RWPE2 (cell line): ENCODE measurements around the gene CPEB4.

Experiments
- ATAC-seq: fragments of 200-7000 bp; cut with Tn5 transposase; 3 replicates; pipeline ENCODE4 v1.9.1; 2021; ENCODE audit warnings: low read depth
- DNase-seq: peaks from one replicate; pipeline ENCODE4 v3.0.0-alpha.2; 2020; ENCODE audit warnings: low spot score
- H3K27ac ChIP-seq: fragments of 450-650 bp; 2 replicates; pipeline ENCODE4 v1.5.1; 2017; ENCODE audit warnings: mild to moderate bottlenecking; ENCODE audit not compliant: poor library complexity, severe bottlenecking
- H3K27me3 ChIP-seq: fragments of 250-450 bp; sonication (Bioruptor Pico); 2 replicates; pipeline ENCODE4 v1.5.1; 2021; ENCODE audit warnings: mild to moderate bottlenecking, moderate library complexity; ENCODE audit not compliant: insufficient read depth, poor library complexity, severe bottlenecking
- H3K36me3 ChIP-seq: fragments of 250-450 bp; sonication (Bioruptor Pico); 2 replicates; pipeline ENCODE4 v1.5.1; 2020; ENCODE audit warnings: low read depth, mild to moderate bottlenecking, moderate library complexity
- H3K4me1 ChIP-seq: fragments of 250-450 bp; sonication (Bioruptor Pico); 2 replicates; pipeline ENCODE4 v1.5.1; 2021; ENCODE audit warnings: mild to moderate bottlenecking, moderate library complexity; ENCODE audit not compliant: insufficient read depth, poor library complexity, severe bottlenecking
- H3K4me3 ChIP-seq: fragments of 250-450 bp; sonication (Bioruptor Pico); 2 replicates; pipeline ENCODE4 v1.5.1; 2021; ENCODE audit warnings: mild to moderate bottlenecking, moderate library complexity; ENCODE audit not compliant: severe bottlenecking
- H3K9me3 ChIP-seq: fragments of 250-450 bp; sonication (Bioruptor Pico); 2 replicates; pipeline ENCODE4 v1.5.1; 2021; ENCODE audit warnings: mild to moderate bottlenecking, moderate library complexity; ENCODE audit not compliant: severe bottlenecking
- CTCF ChIP-seq: fragments of 450-650 bp; IDR thresholded peaks from one replicate; pipeline ENCODE4 v1.5.1; 2017; ENCODE audit warnings: mild to moderate bottlenecking, moderate library complexity; ENCODE audit not compliant: poor library complexity, severe bottlenecking

The CPEB4 gene

DNA sequence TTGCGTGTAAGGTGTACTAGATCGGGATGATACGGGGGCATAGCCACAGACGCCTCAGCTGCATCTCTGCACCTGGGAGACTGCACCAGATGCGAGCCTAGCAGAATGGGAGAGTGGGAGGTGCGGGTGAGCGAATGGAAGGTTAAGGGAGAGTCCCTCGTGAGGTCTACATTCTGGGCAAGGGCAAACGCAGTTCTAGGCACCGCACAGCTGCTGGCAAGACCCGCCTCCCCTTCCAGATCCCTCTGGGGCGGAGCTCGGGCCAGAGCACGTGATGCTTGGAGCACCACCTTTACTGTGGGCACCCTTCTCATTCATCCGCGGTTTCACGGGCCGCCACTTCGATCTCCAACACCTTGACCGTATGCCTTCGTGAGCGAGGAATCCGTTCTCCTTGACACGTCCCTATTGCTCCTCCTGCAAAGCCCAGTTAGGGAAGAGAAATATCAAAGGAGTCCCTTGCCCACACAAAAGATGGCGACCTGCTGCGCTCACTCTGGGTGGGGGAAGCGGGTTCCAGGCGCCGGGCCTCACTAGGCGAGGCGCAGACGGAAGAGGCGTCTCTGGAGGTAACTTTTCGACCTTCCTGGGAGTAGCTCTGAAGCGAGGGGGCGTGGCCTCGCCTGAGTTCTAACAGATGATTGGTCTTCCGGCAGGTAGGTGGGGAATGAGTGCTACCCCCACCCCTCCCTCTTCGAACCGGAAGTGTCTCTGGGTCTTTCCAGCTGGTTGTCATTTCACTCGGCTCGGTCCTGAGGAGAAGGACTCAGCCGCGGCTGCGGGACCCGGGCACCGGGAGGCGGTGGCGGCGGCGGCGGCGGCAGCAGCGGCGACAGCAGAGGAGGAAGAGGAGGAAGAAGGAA, at the start of gene CPEB4:
TSS of gene CPEB4 (plus strand) at position 740 of the 863 bp plus-strand sequence. CDS start 1,385 bp downstream, outside the sequence.
- Histone ChIP-seq H3K36me3 (no peaks in the 10 kb centered on the region), H3K4me1 (peaks cover 25% of the 10 kb centered on the region), H3K27me3 (no peaks in the 10 kb centered on the region), H3K9me3 (no peaks in the 10 kb centered on the region), H3K4me3 (peak within 1 kb of the TSS; percentile 64), H3K27ac (no peak within 1 kb of the TSS)
- TF ChIP-seq CTCF = no peak
- DNase-seq = peak; percentile 99
- peak; percentile 98 for ATAC-seq

DNA sequence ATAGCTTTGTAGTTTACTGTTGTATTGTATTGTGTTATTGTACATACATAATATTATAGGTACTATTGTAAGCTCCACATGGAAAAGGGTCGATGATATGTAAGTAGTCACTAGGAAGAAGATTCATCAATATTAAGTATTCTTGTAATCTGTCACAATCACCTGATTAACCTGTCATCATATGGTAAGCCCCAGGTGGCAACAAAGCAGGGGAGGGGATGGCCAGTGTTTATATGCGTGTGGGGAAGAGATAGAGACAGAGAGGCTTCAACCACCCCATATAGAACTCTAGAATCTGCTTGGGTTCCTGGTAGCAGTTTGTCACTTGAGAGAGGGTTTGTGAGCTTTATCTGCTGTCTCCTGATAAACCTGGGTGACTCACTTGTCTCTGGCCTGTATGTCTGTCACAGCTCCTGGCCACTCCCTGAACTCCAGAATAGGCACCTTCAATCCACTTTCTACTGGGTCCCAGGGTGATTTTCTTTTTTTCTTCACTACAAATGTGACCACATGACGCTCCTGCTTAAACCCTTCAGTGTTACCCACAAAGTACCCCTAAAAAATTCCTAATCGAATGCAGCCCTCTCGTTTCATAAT, 48.9 kb upstream of the CPEB4 start:
- H3K27ac ChIP-seq = no peak overlapping the region
- H3K4me1 ChIP-seq = no peaks in the 10 kb centered on the region
- no peaks in the 10 kb centered on the region for H3K36me3 ChIP-seq
- TF ChIP-seq CTCF = no peak
- no peaks in the 10 kb centered on the region for H3K27me3 ChIP-seq
- H3K4me3 ChIP-seq = no peak overlapping the region
- ATAC-seq (no peak), DNase-seq (no peak)
- H3K9me3 ChIP-seq = no peaks in the 10 kb centered on the region

DNA sequence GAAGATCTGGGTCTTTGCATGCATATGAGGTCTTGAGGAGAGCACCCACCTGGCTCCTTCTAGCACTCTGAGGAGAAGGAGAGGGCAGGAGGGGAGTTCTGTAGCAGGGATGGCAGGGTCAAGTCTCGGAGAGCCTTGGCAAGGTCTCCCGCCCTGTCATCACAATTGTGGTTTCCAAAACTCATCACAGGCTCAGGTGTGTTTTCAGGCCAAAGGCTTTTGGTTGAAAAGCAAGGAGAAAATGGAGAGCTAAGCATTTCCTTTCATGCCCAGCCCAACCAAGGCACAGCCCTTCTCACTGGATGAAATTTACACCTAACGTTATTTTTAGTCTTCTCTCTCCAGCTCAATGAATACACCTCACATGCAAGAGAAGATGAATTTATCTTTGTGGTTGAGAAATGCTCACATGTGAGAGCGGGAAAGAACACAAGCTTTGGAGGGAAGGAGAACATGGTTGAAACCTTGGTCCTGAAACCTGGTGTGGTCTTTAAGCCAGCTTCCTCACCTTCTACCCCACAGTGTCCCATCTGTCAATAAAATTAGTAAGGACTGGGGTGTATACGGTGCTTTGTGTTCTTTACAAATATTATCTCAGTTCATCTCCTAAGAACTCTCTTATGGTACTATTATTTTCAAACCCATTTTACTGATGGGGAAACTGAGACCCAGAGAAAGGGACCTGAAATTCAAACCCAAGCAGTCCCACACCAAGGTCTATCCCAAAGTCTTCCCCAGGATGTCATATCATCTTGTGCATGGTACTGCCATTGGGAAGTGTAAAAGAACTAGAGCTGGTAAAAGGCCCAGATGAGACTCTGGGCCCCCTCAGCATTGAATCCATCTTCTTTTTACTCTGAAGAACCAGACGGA, 47.8 kb upstream of the CPEB4 start:
- Histone ChIP-seq H3K9me3 (no peaks in the 10 kb centered on the region), H3K4me3 (no peak overlapping the region), H3K27ac (no peak overlapping the region), H3K27me3 (no peaks in the 10 kb centered on the region), H3K4me1 (no peaks in the 10 kb centered on the region), H3K36me3 (no peaks in the 10 kb centered on the region)
- no peak for ATAC-seq
- TF ChIP-seq CTCF = no peak
- no peak for DNase-seq

GRCh38 chr5:173841710-173842109, 46.4 kb upstream of the CPEB4 start:
- Histone ChIP-seq H3K36me3 (no peaks in the 10 kb centered on the region), H3K4me3 (no peak overlapping the region), H3K4me1 (no peaks in the 10 kb centered on the region), H3K27me3 (no peaks in the 10 kb centered on the region), H3K9me3 (no peaks in the 10 kb centered on the region), H3K27ac (no peak overlapping the region)
- no peak for ATAC-seq
- no peak for DNase-seq
- TF ChIP-seq CTCF = no peak
